Measurements from ENCODE around the gene CSF2RB. TPM values are rescaled to one million over a fixed set of nuclear protein-coding genes. Genes with fewer than 3 reads are reported as not detected.

Gene CSF2RB
- total and polyA plus RNA-seq, 10 of the 15 experiments (the other 5 are each of a cell fraction or from before 2014, with no cell fraction given): 0.82 to 12.5 (median 5.4) TPM

GRCh38 chr22:36927671-36928070 is 14.2 kb downstream of the CSF2RB start:
- in situ Hi-C loops (cut with MboI): no loop called here
- H3K9ac ChIP-seq (ENCODE audit: control insufficient read depth, insufficient read depth, low read length): no peak overlapping the region
- ChIA-PET CTCF (no interaction called here), RAD21 (ENCODE audit: unreplicated experiment) (no interaction called here), POLR2A (no interaction called here), SMC1A (ENCODE audit: uncharacterized antibody, unreplicated experiment) (interaction anchor here (1.0 to 1.5 kb wide), 2 partner anchors 9 to 14 kb away, joined by 3 to 4 read pairs; no protein-coding TSS in a partner anchor)
- peaks cover 4 to 13% of the 10 kb centered on the region in 2 experiments; a peak in 3 of 4 replicates for H3K36me3 ChIP-seq (ENCODE audit: control insufficient read depth in 2 of 2, insufficient read depth in 2 of 2, low read length in 1 of 2)
- H3K9me3 ChIP-seq (replicated peaks; ENCODE audit: control insufficient read depth, insufficient read depth, low read length): no peaks in the 10 kb centered on the region
- no peak for DNase-seq (ENCODE audit: low read depth, low spot score)
- H3K4me3 ChIP-seq: no peak overlapping the region
- no peak for ATAC-seq
- H3K4me2 ChIP-seq (ENCODE audit: control insufficient read depth, insufficient read depth): no peak overlapping the region
- no peaks in the 10 kb centered on the region for H3K4me1 ChIP-seq (ENCODE audit: control insufficient read depth, insufficient read depth, low read length)
- 66% methylated on average over 3 of the region's 3 CpGs for WGBS (ENCODE audit: insufficient coverage, insufficient replicate concordance, low lambda C conversion rate, missing lambda C conversion rate)
- H4K20me1 ChIP-seq (ENCODE audit: control insufficient read depth, insufficient read depth): no peaks in the 10 kb centered on the region
- BruUV-seq (replicated peaks): no TSS peak
- no peaks in the 10 kb centered on the region for H3K27me3 ChIP-seq (replicated peaks in 1 of 2; ENCODE audit: control insufficient read depth in 2 of 2, insufficient read depth in 2 of 2, low read length in 1 of 2)
- intact Hi-C loops (cut with micrococcal nuclease; ENCODE audit: unreplicated experiment): no loop called here
- H3K27ac ChIP-seq (ENCODE audit: control insufficient read depth, insufficient read depth): no peak overlapping the region
- H3K79me2 ChIP-seq (ENCODE audit: control insufficient read depth, insufficient read depth, low read length): no peaks in the 10 kb centered on the region
- no peak for FAIRE-seq
- no peak overlapping the region for H2AFZ ChIP-seq (ENCODE audit: control insufficient read depth, low read depth, low read length)
- no peak for TF ChIP-seq TCF3 (IDR thresholded peaks at IDR 0.05; ENCODE audit: borderline replicate concordance, insufficient read depth, low read depth, low read length)
- no peak for TF ChIP-seq KAT2A (conservative IDR thresholded peaks at IDR 0.05; ENCODE audit: control insufficient read depth, low read depth, low read length)
- no peak for TF ChIP-seq SIN3A (IDR thresholded peaks at IDR 0.05; ENCODE audit: low read depth, low read length)
- TF ChIP-seq BMI1 (IDR thresholded peaks at IDR 0.05; ENCODE audit: borderline replicate concordance): no peak
- no peak for TF ChIP-seq PRDM15 (CRISPR knock-in tag; IDR thresholded peaks at IDR 0.05)
- no peak for TF ChIP-seq GATAD2B (conservative IDR thresholded peaks at IDR 0.05; ENCODE audit: low read depth)
- no peak for TF ChIP-seq FOXK2 (IDR thresholded peaks at IDR 0.05)
- TF ChIP-seq IRF4 (IDR thresholded peaks at IDR 0.05; ENCODE audit: low read depth, low read length): no peak

Measured in GM12878 (cell line).